Measurements from ENCODE around the gene USP16. TPM values are rescaled to one million over a fixed set of nuclear protein-coding genes. Genes with fewer than 3 reads are reported as not detected.

The USP16 gene
- total RNA-seq, 1 experiment from 2014 or later: 24.1 TPM

DNA sequence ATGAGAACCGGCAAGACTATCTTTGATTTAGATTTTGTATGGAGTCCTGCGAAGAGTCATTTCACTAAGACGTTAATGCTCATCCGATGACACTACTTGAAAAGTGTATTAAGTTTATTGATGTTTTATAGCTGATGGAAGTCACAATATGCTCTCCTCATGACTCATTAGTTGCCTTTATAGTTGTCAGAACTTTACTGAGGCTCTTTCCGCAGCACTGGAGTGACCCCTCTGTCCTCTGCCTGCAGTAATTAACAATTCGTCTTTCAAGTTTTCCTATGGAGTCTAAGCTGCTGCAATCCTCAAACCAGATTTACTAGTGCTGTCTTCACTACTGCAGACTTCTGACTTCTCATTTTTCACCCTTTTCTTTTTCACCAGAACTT is 853 bp downstream of the USP16 start:
- ChIA-PET CTCF (no interaction called here), POLR2A (ENCODE audit: unreplicated experiment) (interaction anchor here (0.6 to 1.7 kb wide), 5 partner anchors 23 to 1382 kb away, joined by 3 to 15 read pairs (median 6); partner anchors contain the start of gene LTN1)
- Histone ChIP-seq H3F3A (ENCODE audit: low read length, unreplicated experiment) (no peaks in the 10 kb centered on the region), H3K9ac (ENCODE audit: low read length) (peak overlapping the region; percentile 95), H3K36me3 (ENCODE audit: low read depth, low read length) (peaks cover 9% of the 10 kb centered on the region; the same call in 1 of the 2 replicates), H3K9me2 (replicated peaks; ENCODE audit: low read length) (no peaks in the 10 kb centered on the region), H3K79me2 (ENCODE audit: low read length) (peaks cover 30% of the 10 kb centered on the region), H3K27me3 (ENCODE audit: low read length) (no peaks in the 10 kb centered on the region), H4K20me1 (ENCODE audit: low read length) (no peaks in the 10 kb centered on the region), H2AFZ (ENCODE audit: low read length) (peak overlapping the region; percentile 87), H3K9me3 (ENCODE audit: low read length) (no peaks in the 10 kb centered on the region), H3K27ac (ENCODE audit: low read length) (peak overlapping the region; percentile 89), H3K4me2 (ENCODE audit: low read length) (peak overlapping the region; percentile 92), H3K4me3 (ENCODE audit: low read length) (peak overlapping the region; percentile 78), H3K4me1 (ENCODE audit: insufficient read depth, low read length) (peaks cover 15% of the 10 kb centered on the region)
- TF ChIP-seq, protein P1, sequence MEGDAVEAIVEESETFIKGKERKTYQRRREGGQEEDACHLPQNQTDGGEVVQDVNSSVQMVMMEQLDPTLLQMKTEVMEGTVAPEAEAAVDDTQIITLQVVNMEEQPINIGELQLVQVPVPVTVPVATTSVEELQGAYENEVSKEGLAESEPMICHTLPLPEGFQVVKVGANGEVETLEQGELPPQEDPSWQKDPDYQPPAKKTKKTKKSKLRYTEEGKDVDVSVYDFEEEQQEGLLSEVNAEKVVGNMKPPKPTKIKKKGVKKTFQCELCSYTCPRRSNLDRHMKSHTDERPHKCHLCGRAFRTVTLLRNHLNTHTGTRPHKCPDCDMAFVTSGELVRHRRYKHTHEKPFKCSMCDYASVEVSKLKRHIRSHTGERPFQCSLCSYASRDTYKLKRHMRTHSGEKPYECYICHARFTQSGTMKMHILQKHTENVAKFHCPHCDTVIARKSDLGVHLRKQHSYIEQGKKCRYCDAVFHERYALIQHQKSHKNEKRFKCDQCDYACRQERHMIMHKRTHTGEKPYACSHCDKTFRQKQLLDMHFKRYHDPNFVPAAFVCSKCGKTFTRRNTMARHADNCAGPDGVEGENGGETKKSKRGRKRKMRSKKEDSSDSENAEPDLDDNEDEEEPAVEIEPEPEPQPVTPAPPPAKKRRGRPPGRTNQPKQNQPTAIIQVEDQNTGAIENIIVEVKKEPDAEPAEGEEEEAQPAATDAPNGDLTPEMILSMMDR (conservative IDR thresholded peaks at IDR 0.05; ENCODE audit: low read depth, low read length): no peak
- no peak for TF ChIP-seq EZH2phosphoT487 (IDR thresholded peaks at IDR 0.05; ENCODE audit: borderline replicate concordance, low read length)
- TF ChIP-seq EZH2 (IDR thresholded peaks at IDR 0.05; ENCODE audit: low read length, unreplicated experiment): no peak
- BruUV-seq (replicated peaks): TSS peak; percentile 59
- ATAC-seq (peak; percentile 39), DNase-seq (peak; percentile 39)
- intact Hi-C loops (cut with micrococcal nuclease): loop anchor here (2.0 kb wide), 2 partner anchors 33 to 47 kb away; partner anchors contain the start of genes CCT8 and LTN1

DNA sequence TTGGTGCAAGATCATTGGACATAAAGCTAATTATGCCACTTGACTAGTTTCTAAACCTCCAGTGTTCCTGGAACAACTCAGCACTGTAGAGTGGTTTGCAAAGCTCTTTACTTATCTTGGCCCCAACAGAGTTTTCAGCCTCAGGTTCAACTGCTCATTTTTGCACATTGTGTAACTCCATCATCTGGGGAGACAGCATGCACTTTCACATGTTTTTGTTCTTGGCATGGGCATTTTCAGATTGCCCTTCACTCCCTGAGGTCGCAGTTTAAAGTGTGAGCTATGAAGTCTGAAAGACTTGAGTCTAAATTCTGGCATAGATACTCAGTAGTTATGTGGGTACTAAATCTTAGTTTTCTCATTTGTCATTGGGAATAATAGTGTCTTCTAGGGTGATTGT is 5.1 kb downstream of the USP16 start:
- Histone ChIP-seq H3K27me3 (ENCODE audit: low read length) (no peaks in the 10 kb centered on the region), H2AFZ (ENCODE audit: low read length) (no peak overlapping the region), H3F3A (ENCODE audit: low read length, unreplicated experiment) (no peaks in the 10 kb centered on the region), H3K4me2 (ENCODE audit: low read length) (no peak overlapping the region), H3K27ac (ENCODE audit: low read length) (no peak overlapping the region), H3K4me1 (ENCODE audit: insufficient read depth, low read length) (peaks cover 10% of the 10 kb centered on the region; the same call in 1 of the 2 replicates), H3K79me2 (ENCODE audit: low read length) (peaks cover 30% of the 10 kb centered on the region), H3K4me3 (ENCODE audit: low read length) (no peak overlapping the region), H3K9ac (ENCODE audit: low read length) (no peak overlapping the region), H4K20me1 (ENCODE audit: low read length) (no peaks in the 10 kb centered on the region), H3K9me2 (replicated peaks; ENCODE audit: low read length) (no peaks in the 10 kb centered on the region), H3K36me3 (ENCODE audit: low read depth, low read length) (peaks cover 35% of the 10 kb centered on the region), H3K9me3 (ENCODE audit: low read length) (no peaks in the 10 kb centered on the region)
- intact Hi-C loops (cut with micrococcal nuclease): no loop called here
- no TSS peak for BruUV-seq (replicated peaks)
- DNase-seq: no peak
- ChIA-PET POLR2A (ENCODE audit: unreplicated experiment) (no interaction called here), CTCF (no interaction called here)
- no peak for ATAC-seq
- TF ChIP-seq, protein P1 (conservative IDR thresholded peaks at IDR 0.05; ENCODE audit: low read depth, low read length): no peak
- TF ChIP-seq EZH2 (IDR thresholded peaks at IDR 0.05; ENCODE audit: low read length, unreplicated experiment): no peak
- TF ChIP-seq EZH2phosphoT487 (IDR thresholded peaks at IDR 0.05; ENCODE audit: borderline replicate concordance, low read length): no peak

DNA sequence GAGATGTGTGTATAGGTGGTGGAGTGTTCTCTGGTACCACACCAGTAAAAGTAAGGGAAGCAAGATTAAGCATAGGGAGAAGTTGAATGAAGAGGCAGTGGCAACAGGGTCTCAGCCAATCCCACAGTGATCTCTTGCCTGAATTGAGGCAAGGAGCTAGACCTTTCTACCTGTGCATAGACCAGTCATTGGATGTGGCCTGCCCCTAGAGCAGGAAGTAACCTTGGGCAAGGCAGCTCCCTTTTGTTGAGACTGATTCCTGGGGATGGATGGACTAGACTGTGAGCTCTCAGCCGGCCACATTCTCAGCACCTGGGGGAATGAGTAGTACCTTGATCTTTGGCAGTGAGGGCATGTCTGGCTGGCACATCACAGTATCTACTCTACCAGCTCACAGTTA is 6.4 kb downstream of the USP16 start:
- H3K4me1 ChIP-seq (ENCODE audit: insufficient read depth, low read length): peaks cover 5% of the 10 kb centered on the region; the same call in 1 of the 2 replicates
- no peaks in the 10 kb centered on the region for H4K20me1 ChIP-seq (ENCODE audit: low read length)
- H3K27me3 ChIP-seq (ENCODE audit: low read length): no peaks in the 10 kb centered on the region
- TF ChIP-seq EZH2phosphoT487 (IDR thresholded peaks at IDR 0.05; ENCODE audit: borderline replicate concordance, low read length): no peak
- TF ChIP-seq, protein P1 (conservative IDR thresholded peaks at IDR 0.05; ENCODE audit: low read depth, low read length): no peak
- peaks cover 19% of the 10 kb centered on the region for H3K79me2 ChIP-seq (ENCODE audit: low read length)
- ATAC-seq (no peak), DNase-seq (no peak)
- no peak overlapping the region for H3K27ac ChIP-seq (ENCODE audit: low read length)
- no TSS peak for BruUV-seq (replicated peaks)
- POLR2A ChIA-PET (ENCODE audit: unreplicated experiment): interaction anchor here (0.6 kb wide), 1 partner anchor 25 kb away, joined by 3 read pairs; no protein-coding TSS in a partner anchor
- H3K9ac ChIP-seq (ENCODE audit: low read length): no peak overlapping the region
- CTCF ChIA-PET: no interaction called here
- no peak overlapping the region for H2AFZ ChIP-seq (ENCODE audit: low read length)
- H3K36me3 ChIP-seq (ENCODE audit: low read depth, low read length): peaks cover 42% of the 10 kb centered on the region
- H3K9me3 ChIP-seq (ENCODE audit: low read length): no peaks in the 10 kb centered on the region
- intact Hi-C loops (cut with micrococcal nuclease): no loop called here
- H3K9me2 ChIP-seq (replicated peaks; ENCODE audit: low read length): no peaks in the 10 kb centered on the region
- H3F3A ChIP-seq (ENCODE audit: low read length, unreplicated experiment): no peaks in the 10 kb centered on the region
- H3K4me2 ChIP-seq (ENCODE audit: low read length): no peak overlapping the region
- H3K4me3 ChIP-seq (ENCODE audit: low read length): no peak overlapping the region
